GM12873 (cell line): ENCODE data around the gene ZNF385D.

Source experiments
- CTCF ChIP-seq: IDR thresholded peaks from 2 replicates; pipeline ENCODE4 v1.5.1; 2012; ENCODE audit warnings: low read depth, mild to moderate bottlenecking, moderate library complexity, low read length, control low read depth; ENCODE audit not compliant: insufficient read depth; ENCODE audit errors: missing control alignments

Gene ZNF385D

DNA sequence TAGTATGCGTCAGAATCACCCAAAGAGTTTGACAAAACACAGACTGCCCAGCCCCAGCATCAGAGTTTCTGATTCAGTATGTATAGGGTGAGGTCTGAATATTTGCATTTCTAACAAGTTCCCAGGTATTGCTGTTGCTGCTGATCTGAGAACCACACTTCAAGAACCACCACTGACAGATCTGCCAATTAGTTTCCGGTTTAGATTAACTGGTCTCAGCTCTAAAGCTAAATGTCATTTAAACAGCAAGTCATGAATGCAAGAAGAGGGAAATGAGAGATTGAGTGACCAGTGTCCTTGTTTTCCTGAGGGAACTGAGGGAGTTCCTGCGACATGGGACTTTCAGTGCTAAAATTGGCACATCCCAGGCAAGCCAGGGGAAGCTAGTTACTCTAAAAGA lies 305.0 kb downstream of the ZNF385D start:
- TF ChIP-seq CTCF, result no peak

DNA sequence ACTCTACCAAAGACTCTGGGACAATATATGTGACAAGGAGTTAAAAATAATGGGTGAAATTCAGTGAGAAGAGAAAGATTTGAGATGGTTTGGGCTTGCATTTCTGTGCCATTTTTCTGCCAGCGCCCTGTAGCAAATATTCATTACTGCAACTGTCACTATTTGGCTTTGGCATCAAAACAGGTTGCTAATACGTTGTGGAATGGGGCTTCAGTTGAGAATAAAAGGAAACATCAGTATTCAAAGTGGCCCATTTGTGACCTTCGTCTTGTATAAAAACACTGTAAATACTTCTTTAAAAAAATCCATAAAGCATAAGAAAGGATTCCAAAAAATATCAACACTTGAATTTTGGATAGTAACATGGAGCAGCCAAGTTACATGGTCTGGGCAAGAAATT lies 309.2 kb downstream of the ZNF385D start:
- no peak for TF ChIP-seq CTCF

- TF ChIP-seq CTCF, result no peak
Observed at GRCh38 chr3:21436835-21437234, 314.2 kb downstream of the ZNF385D start.

- no peak for TF ChIP-seq CTCF
Observed at GRCh38 chr3:21435871-21436270, 315.1 kb downstream of the ZNF385D start.

- no peak for TF ChIP-seq CTCF
Observed at GRCh38 chr3:21434310-21434709, 316.7 kb downstream of the ZNF385D start.

- no peak for TF ChIP-seq CTCF
Observed at GRCh38 chr3:21433751-21434150, 317.3 kb downstream of the ZNF385D start.

GRCh38 chr3:21426920-21427319 lies 324.1 kb downstream of the ZNF385D start:
- no peak for TF ChIP-seq CTCF
